ENCODE data around the gene LRRC36.

Gene LRRC36

GRCh38 chr16:67326472-67327309, at the start of gene LRRC36, which contains the start of gene KCTD19:
LRRC36 (plus strand) TSS chr16:67326815; CDS start chr16:67326863, 48 bp downstream.
KCTD19 (minus strand) TSS chr16:67326741; CDS start chr16:67326707, 34 bp downstream.
- peak; percentile 18 for DNase-seq

- DNase-seq, result no peak
Measured at GRCh38 chr16:67277294-67277998, 49.2 kb upstream of the LRRC36 start.

- DNase-seq, result no peak
Measured at GRCh38 chr16:67277999-67278772, 48.4 kb upstream of the LRRC36 start.

GRCh38 chr16:67278773-67279295, 47.8 kb upstream of the LRRC36 start:
- no peak for DNase-seq

GRCh38 chr16:67279296-67280089, 47.1 kb upstream of the LRRC36 start, which contains the start of gene PLEKHG4:
PLEKHG4 (plus strand) TSS chr16:67279532; CDS start chr16:67280045, 513 bp downstream.
- DNase-seq, result peak; percentile 40

- no peak for DNase-seq
Measured at GRCh38 chr16:67280090-67281015, 46.3 kb upstream of the LRRC36 start.

- DNase-seq, result no peak
Measured at GRCh38 chr16:67281536-67282446, 44.8 kb upstream of the LRRC36 start.

- no peak for DNase-seq
Measured at GRCh38 chr16:67282447-67282805, 44.2 kb upstream of the LRRC36 start.

- no peak for DNase-seq
Measured at GRCh38 chr16:67283039-67283825, 43.4 kb upstream of the LRRC36 start.

GRCh38 chr16:67283826-67284555, 42.6 kb upstream of the LRRC36 start:
- no peak for DNase-seq

GRCh38 chr16:67284699-67285646, 41.6 kb upstream of the LRRC36 start:
- DNase-seq, result no peak

- DNase-seq, result no peak
Measured at GRCh38 chr16:67286441-67287235, 40.0 kb upstream of the LRRC36 start.

GRCh38 chr16:67287960-67288359, 38.7 kb upstream of the LRRC36 start:
- DNase-seq, result no peak

GRCh38 chr16:67291461-67291860, 35.2 kb upstream of the LRRC36 start:
- DNase-seq, result no peak

GRCh38 chr16:67294171-67294757, 32.4 kb upstream of the LRRC36 start:
- DNase-seq, result no peak

- DNase-seq, result no peak
Measured at GRCh38 chr16:67294938-67295361, 31.7 kb upstream of the LRRC36 start.

Data from NCI-H526 treated with DMSO at 0.1 percent for 48 hours (cell line).